Measurements from ENCODE around the gene ACBD4. TPM values are rescaled to one million over a fixed set of nuclear protein-coding genes. Genes with fewer than 3 reads are reported as not detected.

The ACBD4 gene
- total and polyA plus RNA-seq, 2 of the 13 experiments (the other 11 are each of a cell fraction or from before 2014, with no cell fraction given) = 16.1 to 26.9 TPM

GRCh38 chr17:45129426-45129939 lies 6.0 kb upstream of the ACBD4 start (continued):
- TF ChIP-seq ZNF670 (CRISPR knock-in tag; IDR thresholded peaks at IDR 0.05; ENCODE audit: borderline replicate concordance) (no peak), PBX3 (CRISPR knock-in tag; IDR thresholded peaks at IDR 0.05; ENCODE audit: borderline replicate concordance) (no peak), IRF1 (CRISPR knock-in tag; IDR thresholded peaks at IDR 0.05; ENCODE audit: low read depth) (no peak), NFYB (CRISPR knock-in tag; IDR thresholded peaks at IDR 0.05) (no peak), DZIP1 (CRISPR knock-in tag; IDR thresholded peaks at IDR 0.05) (no peak), SAP130 (CRISPR knock-in tag; IDR thresholded peaks at IDR 0.05; ENCODE audit: low read depth) (peak; percentile 76), AKAP8 (CRISPR knock-in tag; IDR thresholded peaks at IDR 0.05) (no peak), E2F5 (CRISPR knock-in tag; conservative IDR thresholded peaks at IDR 0.05) (no peak), NR2F2 (IDR thresholded peaks at IDR 0.05; ENCODE audit: borderline replicate concordance, low read depth) (0 out of 2 replicates have a peak, but pooled peaks have one; percentile 19), MEIS2 (CRISPR knock-in tag; IDR thresholded peaks at IDR 0.05) (no peak), ZIK1 (CRISPR knock-in tag; IDR thresholded peaks at IDR 0.05; ENCODE audit: borderline replicate concordance, low read depth) (no peak), NR2F6 (IDR thresholded peaks at IDR 0.05) (no peak), NR2F6 (CRISPR knock-in tag; IDR thresholded peaks at IDR 0.05) (peak; percentile 79), FOSL2 (CRISPR knock-in tag; IDR thresholded peaks at IDR 0.05) (peak; percentile 75), ZNF431 (CRISPR knock-in tag; IDR thresholded peaks at IDR 0.05; ENCODE audit: borderline replicate concordance, low read depth) (no peak), EP300 (IDR thresholded peaks at IDR 0.05; ENCODE audit: low read depth in 2 of 2, low read length in 2 of 2) (peak in 1 of 2 experiments; percentile 24; a peak in 1 of 4 replicates), EP300 (CRISPR knock-in tag; IDR thresholded peaks at IDR 0.05; ENCODE audit: borderline replicate concordance) (no peak; the same call in 1 of the 2 replicates), TAF15 (IDR thresholded peaks at IDR 0.05; ENCODE audit: low read depth, low read length, poor library complexity, severe bottlenecking) (no peak), RNF2 (conservative IDR thresholded peaks at IDR 0.05; ENCODE audit: low read depth) (no peak), KMT2A (CRISPR knock-in tag; IDR thresholded peaks at IDR 0.05) (no peak), XBP1 (CRISPR knock-in tag; IDR thresholded peaks at IDR 0.05) (no peak), KDM2A (CRISPR knock-in tag; IDR thresholded peaks at IDR 0.05; ENCODE audit: borderline replicate concordance, low read depth) (peak; percentile 51), PAX8 (CRISPR knock-in tag; IDR thresholded peaks at IDR 0.05; ENCODE audit: borderline replicate concordance) (no peak), ELF1 (CRISPR knock-in tag; IDR thresholded peaks at IDR 0.05) (0 out of 2 replicates have a peak, but pooled peaks have one; percentile 14), SSRP1 (CRISPR knock-in tag; IDR thresholded peaks at IDR 0.05) (no peak), ZBTB1 (CRISPR knock-in tag; IDR thresholded peaks at IDR 0.05; ENCODE audit: borderline replicate concordance) (no peak), SNAPC2 (CRISPR knock-in tag; IDR thresholded peaks at IDR 0.05) (no peak), DDIT3 (CRISPR knock-in tag; IDR thresholded peaks at IDR 0.05) (no peak)
